ENCODE data around the gene AKAP13. TPM values are rescaled to one million over a fixed set of nuclear protein-coding genes. Genes with fewer than 3 reads are reported as not detected.
"Not testable (repeated sequence)": the region's sequence is repeated elsewhere in the genome, so short reads cannot be mapped to it uniquely, and the experiment has no call there.

The AKAP13 gene
- total RNA-seq, 4 donors from 2014 or later, result 105 to 167 (median 129) TPM

- no peak overlapping the region for H3K4me3 ChIP-seq (ENCODE audit: low read depth, poor library complexity, severe bottlenecking)
- intact Hi-C loops (cut with DNase I; ENCODE audit: low total_unique reads), result no loop called here
- TF ChIP-seq CTCF (IDR thresholded peaks at IDR 0.05), result no peak
- TF ChIP-seq POLR2A (IDR thresholded peaks at IDR 0.05), result no peak
- DNase-seq (ENCODE audit: low spot score in 2 of 2), result no peak
- WGBS, 2 donors, result 86 to 88% methylated on average over 13 of the region's 13 CpGs
These were observed 45.0 kb upstream of the AKAP13 start for GRCh38 chr15:85335193-85335942.

- H3K4me3 ChIP-seq (ENCODE audit: low read depth, poor library complexity, severe bottlenecking), result no peak overlapping the region
- WGBS, 2 donors, result 55 to 63% methylated on average over 5 of the region's 5 CpGs
- no peak for DNase-seq (ENCODE audit: low spot score in 2 of 2)
- TF ChIP-seq CTCF (IDR thresholded peaks at IDR 0.05) (no peak), POLR2A (IDR thresholded peaks at IDR 0.05) (no peak)
- intact Hi-C loops (cut with DNase I; ENCODE audit: low total_unique reads), result no loop called here
These were observed 43.5 kb upstream of the AKAP13 start for GRCh38 chr15:85336880-85337279.

GRCh38 chr15:85337425-85338074, 42.9 kb upstream of the AKAP13 start:
- intact Hi-C loops (cut with DNase I; ENCODE audit: low total_unique reads), result no loop called here
- WGBS, 2 donors, result 61 to 64% methylated on average over 9 of the region's 9 CpGs

GRCh38 chr15:85340321-85340665, 40.1 kb upstream of the AKAP13 start:
- intact Hi-C loops (cut with DNase I; ENCODE audit: low total_unique reads), result no loop called here
- TF ChIP-seq POLR2A (IDR thresholded peaks at IDR 0.05) (no peak), CTCF (IDR thresholded peaks at IDR 0.05) (no peak)
- no peak overlapping the region for H3K4me3 ChIP-seq (ENCODE audit: low read depth, poor library complexity, severe bottlenecking)
- no peak for DNase-seq (ENCODE audit: low spot score in 2 of 2)
- WGBS, 2 donors, result 44 to 50% methylated on average over 1 of the region's 1 CpG

More at GRCh38 chr15:85337425-85338074, 42.9 kb upstream of the AKAP13 start:
- H3K4me3 ChIP-seq (ENCODE audit: low read depth, poor library complexity, severe bottlenecking), result no peak overlapping the region
- no peak for TF ChIP-seq POLR2A (IDR thresholded peaks at IDR 0.05)
- no peak for TF ChIP-seq CTCF (IDR thresholded peaks at IDR 0.05)
- no peak for DNase-seq (ENCODE audit: low spot score in 2 of 2)

- DNase-seq (ENCODE audit: low spot score in 2 of 2), result no peak
- intact Hi-C loops (cut with DNase I; ENCODE audit: low total_unique reads), result no loop called here
- TF ChIP-seq CTCF (IDR thresholded peaks at IDR 0.05), result no peak
- no peak for TF ChIP-seq POLR2A (IDR thresholded peaks at IDR 0.05)
- no peak overlapping the region for H3K4me3 ChIP-seq (ENCODE audit: low read depth, poor library complexity, severe bottlenecking)
These were observed 39.6 kb upstream of the AKAP13 start for GRCh38 chr15:85340852-85341251.

- H3K4me3 ChIP-seq (ENCODE audit: low read depth, poor library complexity, severe bottlenecking); intact Hi-C loops (cut with DNase I; ENCODE audit: low total_unique reads); DNase-seq (ENCODE audit: low spot score in 2 of 2): not testable (repeated sequence)
- 69 to 79% methylated on average over 6 of the region's 6 CpGs for WGBS, 2 donors
These were observed 38.2 kb upstream of the AKAP13 start for GRCh38 chr15:85342163-85342562.

GRCh38 chr15:85343443-85343842, 37.0 kb upstream of the AKAP13 start:
- H3K4me3 ChIP-seq (ENCODE audit: low read depth, poor library complexity, severe bottlenecking); intact Hi-C loops (cut with DNase I; ENCODE audit: low total_unique reads); DNase-seq (ENCODE audit: low spot score in 2 of 2): not testable (repeated sequence)
- WGBS, 2 donors, result 30 to 35% methylated on average over 5 of the region's 5 CpGs

GRCh38 chr15:85344241-85344640, 36.2 kb upstream of the AKAP13 start:
- 60 to 72% methylated on average over 1 of the region's 1 CpG for WGBS, 2 donors
- intact Hi-C loops (cut with DNase I; ENCODE audit: low total_unique reads); H3K4me3 ChIP-seq (ENCODE audit: low read depth, poor library complexity, severe bottlenecking); DNase-seq (ENCODE audit: low spot score in 2 of 2): not testable (repeated sequence)

- DNase-seq (ENCODE audit: low spot score in 2 of 2), result peak; percentile 45 to 89
- intact Hi-C loops (cut with DNase I; ENCODE audit: low total_unique reads), result not testable (repeated sequence)
- 33 to 39% methylated on average over 6 of the region's 6 CpGs for WGBS, 2 donors
These were observed 35.7 kb upstream of the AKAP13 start for GRCh38 chr15:85344653-85345114.

More at GRCh38 chr15:85344653-85345114, 35.7 kb upstream of the AKAP13 start:
- not testable (repeated sequence) for H3K4me3 ChIP-seq (ENCODE audit: low read depth, poor library complexity, severe bottlenecking)
